Choroid plexus epithelial cell (primary cell): ENCODE data around the gene CXCR2.
A peak's percentile ranks its signal among the peaks of the same experiment; 100 is the strongest.

Source experiments
- DNase-seq: peaks from one replicate; pipeline ENCODE4 v3.0.0-alpha.2; 2010; ENCODE audit warnings: low read depth
- H3K4me3 ChIP-seq: 2 replicates; pipeline ENCODE4 v1.5.1; 2011; ENCODE audit warnings: low read depth, mild to moderate bottlenecking, control low read depth, low read length, moderate library complexity
- CTCF ChIP-seq: conservative IDR thresholded peaks from 2 replicates; pipeline ENCODE4 v1.5.1; 2011; ENCODE audit warnings: low read depth, mild to moderate bottlenecking, control low read depth, inconsistent platforms, low read length, moderate library complexity

Gene CXCR2

GRCh38 chr2:218184331-218184730, 58.5 kb downstream of the CXCR2 start:
- TF ChIP-seq CTCF = no peak
- H3K4me3 ChIP-seq = no peak overlapping the region
- no peak for DNase-seq

DNA sequence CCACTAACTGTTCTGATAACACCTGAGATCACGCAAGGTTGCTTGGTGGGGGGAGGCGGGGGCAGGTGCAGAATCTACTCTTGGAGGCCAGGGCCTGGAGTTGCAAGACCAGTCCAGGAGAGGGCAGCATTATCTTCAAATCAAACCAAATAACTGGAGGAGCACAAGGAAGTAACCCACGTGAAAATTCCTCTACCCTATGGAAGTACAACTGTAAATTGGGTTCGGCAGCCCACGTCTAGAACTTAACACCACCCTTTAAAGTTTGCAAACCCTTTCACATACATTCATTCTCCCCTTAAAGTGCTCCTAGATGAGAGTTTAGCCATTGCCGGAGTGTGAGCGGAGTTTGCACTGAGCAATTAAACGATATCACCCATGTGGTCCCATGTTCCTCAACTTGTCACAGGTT, 60.5 kb downstream of the CXCR2 start:
- TF ChIP-seq CTCF = peak; percentile 90
- no peak overlapping the region for H3K4me3 ChIP-seq
- DNase-seq = peak; percentile 86
